Measurements from ENCODE around the gene SERPINE3.

DNA sequence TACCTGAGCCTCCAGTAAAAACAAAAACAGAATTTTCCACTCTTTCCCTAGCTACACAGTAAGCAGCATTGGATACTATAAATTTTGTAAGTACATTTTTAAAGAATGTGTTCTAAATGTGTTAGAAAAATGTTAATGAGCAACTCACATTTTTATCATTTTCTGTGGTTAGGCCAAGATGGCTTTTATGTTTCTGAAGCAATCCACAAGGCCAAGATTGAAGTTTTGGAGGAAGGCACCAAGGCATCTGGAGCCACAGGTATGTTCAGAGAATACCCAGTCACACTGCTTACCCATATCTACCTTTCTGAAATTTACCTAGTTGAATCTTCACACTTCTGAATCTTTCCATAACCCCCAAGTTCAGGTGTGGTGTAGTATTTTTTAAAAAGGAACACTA, 21.6 kb downstream of the SERPINE3 start:
- TF ChIP-seq, protein P1, sequence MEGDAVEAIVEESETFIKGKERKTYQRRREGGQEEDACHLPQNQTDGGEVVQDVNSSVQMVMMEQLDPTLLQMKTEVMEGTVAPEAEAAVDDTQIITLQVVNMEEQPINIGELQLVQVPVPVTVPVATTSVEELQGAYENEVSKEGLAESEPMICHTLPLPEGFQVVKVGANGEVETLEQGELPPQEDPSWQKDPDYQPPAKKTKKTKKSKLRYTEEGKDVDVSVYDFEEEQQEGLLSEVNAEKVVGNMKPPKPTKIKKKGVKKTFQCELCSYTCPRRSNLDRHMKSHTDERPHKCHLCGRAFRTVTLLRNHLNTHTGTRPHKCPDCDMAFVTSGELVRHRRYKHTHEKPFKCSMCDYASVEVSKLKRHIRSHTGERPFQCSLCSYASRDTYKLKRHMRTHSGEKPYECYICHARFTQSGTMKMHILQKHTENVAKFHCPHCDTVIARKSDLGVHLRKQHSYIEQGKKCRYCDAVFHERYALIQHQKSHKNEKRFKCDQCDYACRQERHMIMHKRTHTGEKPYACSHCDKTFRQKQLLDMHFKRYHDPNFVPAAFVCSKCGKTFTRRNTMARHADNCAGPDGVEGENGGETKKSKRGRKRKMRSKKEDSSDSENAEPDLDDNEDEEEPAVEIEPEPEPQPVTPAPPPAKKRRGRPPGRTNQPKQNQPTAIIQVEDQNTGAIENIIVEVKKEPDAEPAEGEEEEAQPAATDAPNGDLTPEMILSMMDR (IDR thresholded peaks at IDR 0.05), result no peak
- TF ChIP-seq POLR2AphosphoS5 (IDR thresholded peaks at IDR 0.05), result no peak
- TF ChIP-seq EP300 (IDR thresholded peaks at IDR 0.05), result no peak
